Astrocyte of the spinal cord (primary cell): Measurements from ENCODE around the gene GNGT1.

Source experiments
- DNase-seq: peaks from one replicate; pipeline ENCODE4 v3.0.0; 2011; ENCODE audit warnings: low read depth, low spot score
- H3K4me3 ChIP-seq: 2 replicates; pipeline ENCODE4 v1.5.1; 2011; ENCODE audit warnings: low read depth, mild to moderate bottlenecking, low read length, moderate library complexity
- CTCF ChIP-seq: IDR thresholded peaks from 2 replicates; pipeline ENCODE4 v1.5.1; 2012; ENCODE audit warnings: low read depth, mild to moderate bottlenecking, low read length, inconsistent platforms
- in situ Hi-C: cut with HindIII; loops from 2 replicates; pipeline ENCODE4 v1.10.0; 2017; ENCODE audit warnings: low sequenced_read_pairs

Gene GNGT1

GRCh38 chr7:93906267-93906666 lies at the start of gene GNGT1:
Gene GNGT1 (plus strand): TSS chr7:93906567. CDS start chr7:93906747, 180 bp downstream.
- in situ Hi-C loops: no loop called here
- H3K4me3 ChIP-seq: no peak within 1 kb of the TSS
- no peak for DNase-seq
- no peak for TF ChIP-seq CTCF

GRCh38 chr7:93858857-93859256 lies 47.5 kb upstream of the GNGT1 start:
- H3K4me3 ChIP-seq: no peak overlapping the region
- in situ Hi-C loops: no loop called here
- DNase-seq: no peak
- TF ChIP-seq CTCF: no peak

GRCh38 chr7:93860261-93860660 lies 46.1 kb upstream of the GNGT1 start:
- TF ChIP-seq CTCF: no peak
- no peak for DNase-seq
- no peak overlapping the region for H3K4me3 ChIP-seq
- in situ Hi-C loops: no loop called here

GRCh38 chr7:93861325-93861949 lies 44.9 kb upstream of the GNGT1 start:
- TF ChIP-seq CTCF: peak; percentile 18
- no peak for DNase-seq
- in situ Hi-C loops: no loop called here
- H3K4me3 ChIP-seq: no peak overlapping the region

- in situ Hi-C loops: no loop called here
- DNase-seq: no peak
- TF ChIP-seq CTCF: no peak
- H3K4me3 ChIP-seq: no peak overlapping the region
These were observed 43.7 kb upstream of the GNGT1 start for GRCh38 chr7:93862651-93863050.

GRCh38 chr7:93866886-93867285 lies 39.5 kb upstream of the GNGT1 start:
- in situ Hi-C loops: no loop called here
- TF ChIP-seq CTCF: no peak
- H3K4me3 ChIP-seq: no peak overlapping the region
- DNase-seq: no peak
